Measurements from ENCODE around the gene PRPH. TPM values are rescaled to one million over a fixed set of nuclear protein-coding genes. Genes with fewer than 3 reads are reported as not detected.

Gene PRPH
- total and polyA plus RNA-seq, 2 donors = 0.28 to 1.6 TPM

DNA sequence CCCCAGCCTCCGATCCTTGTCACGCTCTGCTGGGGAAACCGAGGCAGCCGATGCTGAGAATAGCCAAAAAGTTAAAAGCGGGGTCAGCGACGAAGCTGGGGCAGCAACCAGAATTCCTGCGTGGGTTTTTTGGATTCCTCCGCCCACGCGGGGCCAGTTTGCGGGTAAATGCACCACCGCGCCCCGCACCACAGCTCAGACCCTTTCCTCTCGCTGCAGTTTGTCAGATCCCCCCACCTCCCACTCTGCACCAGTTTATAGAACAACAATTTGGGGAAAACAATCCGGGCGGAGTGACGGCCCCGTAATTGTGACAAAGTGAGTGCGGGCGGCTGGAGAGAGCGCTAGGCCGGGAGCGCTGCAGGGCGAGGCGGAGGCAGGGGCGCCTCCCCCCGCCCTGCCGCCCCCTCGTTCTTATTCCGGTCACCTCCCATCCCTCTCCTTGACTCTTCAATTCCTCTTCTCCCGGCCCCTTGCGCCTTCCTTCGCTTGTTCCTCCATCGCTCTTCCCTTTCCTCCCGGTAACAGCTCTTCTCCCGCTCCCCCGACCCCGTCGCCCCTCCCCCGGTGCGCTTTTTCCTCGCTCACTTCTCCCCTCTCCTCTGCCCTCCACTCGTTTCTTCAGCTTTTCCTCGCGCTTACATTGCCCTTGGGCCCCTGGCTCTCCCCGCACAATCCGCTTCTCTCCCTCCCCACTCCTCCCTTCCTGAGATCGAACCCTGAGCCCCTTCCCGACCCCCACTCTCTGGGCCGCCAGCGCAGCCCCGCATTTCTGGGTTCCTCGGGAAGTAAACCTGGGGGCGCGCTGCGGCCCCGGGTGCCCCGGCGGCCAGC, 51.1 kb downstream of the PRPH start:
- H3K9me3 ChIP-seq (ENCODE audit: control insufficient read depth in 2 of 2, insufficient read depth in 1 of 2, low read length in 1 of 2) = peaks cover 1 to 9% of the 10 kb centered on the region in 2 donors
- peaks cover 80 to 95% of the 10 kb centered on the region in 2 donors for H3K27me3 ChIP-seq (ENCODE audit: control insufficient read depth in 2 of 2, insufficient read depth in 1 of 2, low read length in 1 of 2)
- no peak for DNase-seq (ENCODE audit: low read depth in 6 of 9, low spot score in 9 of 9)
- WGBS = 4% methylated on average over 61 of the region's 61 CpGs
- no peaks in the 10 kb centered on the region for H3K36me3 ChIP-seq (ENCODE audit: control insufficient read depth in 2 of 2, insufficient read depth in 2 of 2, low read length in 1 of 2)
- H3K27ac ChIP-seq (ENCODE audit: low read depth in 1 of 2, low read length in 1 of 2) = no peak overlapping the region
- H3K4me3 ChIP-seq (ENCODE audit: low read length in 2 of 2) = peak overlapping the region in 1 of 2 donors; percentile 31
- peaks cover 16 to 50% of the 10 kb centered on the region in 2 donors for H3K4me1 ChIP-seq (ENCODE audit: control insufficient read depth in 2 of 2, insufficient read depth in 2 of 2, low read length in 2 of 2)

DNA sequence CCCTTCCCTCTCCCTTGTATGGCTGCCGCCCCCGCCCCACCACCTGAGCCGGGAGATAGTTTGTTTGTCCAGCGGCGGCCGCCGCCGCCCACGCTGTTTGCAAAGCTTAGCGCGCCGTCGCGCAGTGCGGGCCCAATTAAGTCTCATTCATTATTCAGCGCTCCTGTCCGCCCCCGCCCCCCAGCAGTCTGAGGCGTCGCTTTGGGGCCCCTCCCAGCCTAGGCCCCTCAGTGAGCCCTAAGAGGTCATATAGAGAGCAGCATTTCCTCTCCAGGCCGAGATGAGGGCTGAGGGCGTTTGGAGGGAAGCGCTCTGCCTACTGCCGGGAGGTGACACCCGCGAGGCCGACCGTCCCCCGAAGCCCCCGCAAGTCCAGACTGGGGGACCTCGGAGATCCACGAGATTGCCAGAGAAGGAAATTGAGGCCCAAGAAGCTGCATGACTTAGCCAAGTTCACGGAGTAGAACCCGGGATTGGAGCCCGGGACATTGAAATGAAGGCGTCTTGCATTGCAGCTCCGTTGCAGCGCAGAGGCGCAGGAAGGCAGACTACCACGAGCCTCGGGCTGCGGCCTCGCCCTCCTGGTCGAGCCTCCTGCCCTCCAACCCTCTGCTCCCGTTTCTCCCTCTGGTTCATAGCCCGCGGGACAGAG, 51.8 kb downstream of the PRPH start, which contains the start of gene DNAJC22:
Gene DNAJC22 (plus strand): TSS at position 230 of the 652 bp plus-strand sequence. CDS start 1,985 bp downstream, outside the sequence.
- no peaks in the 10 kb centered on the region for H3K36me3 ChIP-seq (ENCODE audit: control insufficient read depth in 2 of 2, insufficient read depth in 2 of 2, low read length in 1 of 2)

DNA sequence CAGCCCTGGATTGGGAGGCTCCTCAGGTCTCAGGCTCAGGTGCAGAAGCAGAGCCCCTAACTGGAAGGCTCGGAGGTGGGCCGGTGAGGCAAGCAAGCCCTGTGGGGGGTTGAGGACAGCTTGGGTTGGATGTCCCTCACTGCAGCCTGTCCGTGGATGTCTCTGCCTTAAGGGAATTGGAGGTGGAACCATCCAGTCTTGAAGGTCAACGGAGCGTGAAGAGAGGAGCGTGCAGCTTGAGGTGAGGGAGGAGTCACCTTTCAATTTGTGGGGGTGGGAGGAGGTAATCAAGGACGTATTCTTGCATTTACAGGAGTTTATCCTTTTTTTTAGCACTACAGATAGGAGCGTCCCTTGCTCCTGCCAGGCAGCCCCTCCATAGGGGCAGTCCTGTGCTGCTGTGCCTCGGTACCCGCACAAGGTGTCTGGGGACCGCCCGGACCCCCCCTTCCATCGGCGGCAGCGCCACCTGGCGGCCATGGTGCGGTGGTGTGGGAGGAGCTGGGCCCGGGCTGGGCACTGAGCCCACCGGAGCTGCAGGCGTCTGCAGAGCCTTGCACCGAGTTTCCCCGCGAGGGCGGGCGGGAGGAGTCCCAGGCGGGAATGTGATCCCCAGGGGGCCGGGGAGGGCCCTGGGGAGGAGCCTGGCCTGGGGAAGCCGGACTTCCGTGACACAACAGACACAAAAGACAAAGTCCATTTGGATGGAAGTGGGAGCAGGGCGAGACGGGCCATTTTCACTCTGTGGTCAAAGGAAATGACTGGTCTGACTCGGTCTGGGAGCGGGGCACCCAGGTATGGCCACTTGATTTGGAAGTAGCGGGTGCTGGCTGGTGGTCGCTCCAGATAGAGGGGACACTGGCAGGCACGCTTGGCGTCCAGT, 52.6 kb downstream of the PRPH start:
- DNase-seq (ENCODE audit: low read depth in 6 of 9, low spot score in 9 of 9) = peak in 4 of 9 donors; percentile 42 to 75 (median 65)
- no peaks in the 10 kb centered on the region for H3K36me3 ChIP-seq (ENCODE audit: control insufficient read depth in 2 of 2, insufficient read depth in 2 of 2, low read length in 1 of 2)
- H3K4me3 ChIP-seq (ENCODE audit: low read length in 2 of 2) = peak overlapping the region in 1 of 2 donors; percentile 24
- no peak overlapping the region for H3K27ac ChIP-seq (ENCODE audit: low read depth in 1 of 2, low read length in 1 of 2)
- peaks cover 13 to 46% of the 10 kb centered on the region in 2 donors for H3K4me1 ChIP-seq (ENCODE audit: control insufficient read depth in 2 of 2, insufficient read depth in 2 of 2, low read length in 2 of 2)
- peaks cover 70 to 92% of the 10 kb centered on the region in 2 donors for H3K27me3 ChIP-seq (ENCODE audit: control insufficient read depth in 2 of 2, insufficient read depth in 1 of 2, low read length in 1 of 2)
- H3K9me3 ChIP-seq (ENCODE audit: control insufficient read depth in 2 of 2, insufficient read depth in 1 of 2, low read length in 1 of 2) = peaks cover 0 to 1% of the 10 kb centered on the region in 2 donors
- 17% methylated on average over 37 of the region's 37 CpGs for WGBS

More for the DNA sequence above, 51.8 kb downstream of the PRPH start, which contains the start of gene DNAJC22:
- Histone ChIP-seq H3K27ac (ENCODE audit: low read depth in 1 of 2, low read length in 1 of 2) (no peak within 1 kb of the TSS), H3K27me3 (ENCODE audit: control insufficient read depth in 2 of 2, insufficient read depth in 1 of 2, low read length in 1 of 2) (peaks cover 77 to 94% of the 10 kb centered on the region in 2 donors), H3K9me3 (ENCODE audit: control insufficient read depth in 2 of 2, insufficient read depth in 1 of 2, low read length in 1 of 2) (peaks cover 1 to 6% of the 10 kb centered on the region in 2 donors), H3K4me3 (ENCODE audit: low read length in 2 of 2) (peak within 1 kb of the TSS in 1 of 2 donors; percentile 31), H3K4me1 (ENCODE audit: control insufficient read depth in 2 of 2, insufficient read depth in 2 of 2, low read length in 2 of 2) (peaks cover 16 to 50% of the 10 kb centered on the region in 2 donors)
- 3% methylated on average over 47 of the region's 47 CpGs for WGBS
- DNase-seq (ENCODE audit: low read depth in 6 of 9, low spot score in 9 of 9) = peak in 1 of 9 donors; percentile 51

Other genes with a start within 250 kb of the PRPH start
- 13.3 TPM for gene KMT2D, start 234.4 kb upstream of the PRPH start, total RNA-seq
- gene KMT2D, start 234.4 kb upstream of the PRPH start, polyA plus RNA-seq = 37.4 TPM
- 3.2 TPM for gene RHEBL1, start 225.2 kb upstream of the PRPH start, total RNA-seq
- gene RHEBL1, start 225.2 kb upstream of the PRPH start, polyA plus RNA-seq = 1.6 TPM
- gene DHH, start 200.3 kb upstream of the PRPH start, total RNA-seq = 0.09 TPM
- 0.21 TPM for gene DHH, start 200.3 kb upstream of the PRPH start, polyA plus RNA-seq
- gene LMBR1L, start 184.3 kb upstream of the PRPH start, total RNA-seq = 35.1 TPM
- 112 TPM for gene LMBR1L, start 184.3 kb upstream of the PRPH start, polyA plus RNA-seq
- gene TUBA1B, start 163.8 kb upstream of the PRPH start, total RNA-seq = 2,059 TPM
- gene TUBA1B, start 163.8 kb upstream of the PRPH start, polyA plus RNA-seq = 285 TPM
- gene TUBA1A, start 106.1 kb upstream of the PRPH start, total RNA-seq = 276 TPM
- 111 TPM for gene TUBA1A, start 106.1 kb upstream of the PRPH start, polyA plus RNA-seq
- gene TUBA1C, start 30.1 kb upstream of the PRPH start, total RNA-seq = 112 TPM
- 115 TPM for gene TUBA1C, start 30.1 kb upstream of the PRPH start, polyA plus RNA-seq
- 22.1 TPM for gene TROAP, start 28.1 kb downstream of the PRPH start, total RNA-seq
- gene TROAP, start 28.1 kb downstream of the PRPH start, polyA plus RNA-seq = 12.4 TPM
- gene C1QL4, start 42.0 kb downstream of the PRPH start, total RNA-seq = 0.05 TPM
- gene C1QL4, start 42.0 kb downstream of the PRPH start, polyA plus RNA-seq = 0.21 TPM
- 0.09 TPM for gene DNAJC22, start 51.7 kb downstream of the PRPH start, total RNA-seq
- 0.27 TPM for gene DNAJC22, start 51.7 kb downstream of the PRPH start, polyA plus RNA-seq
- 14.2 TPM for gene SPATS2, start 72.3 kb downstream of the PRPH start, total RNA-seq
- 15.3 TPM for gene SPATS2, start 72.3 kb downstream of the PRPH start, polyA plus RNA-seq
- gene KCNH3, start 243.9 kb downstream of the PRPH start, total RNA-seq = 1.4 TPM
- 3.3 TPM for gene KCNH3, start 243.9 kb downstream of the PRPH start, polyA plus RNA-seq

Data from thymus (tissue), 11 donors.